GM18499 (cell line): Measurements from ENCODE around the gene GSDME.
"Not testable (repeated sequence)": the region's sequence is repeated elsewhere in the genome, so short reads cannot be mapped to it uniquely, and the experiment has no call there.

Experiments
- ATAC-seq: cut with Tn5 transposase; IDR thresholded peaks from one replicate; pipeline ENCODE4 v1.9.1; 2021; ENCODE audit warnings: moderate number of reproducible peaks; ENCODE audit not compliant: insufficient read depth, unreplicated experiment

GSDME gene

DNA sequence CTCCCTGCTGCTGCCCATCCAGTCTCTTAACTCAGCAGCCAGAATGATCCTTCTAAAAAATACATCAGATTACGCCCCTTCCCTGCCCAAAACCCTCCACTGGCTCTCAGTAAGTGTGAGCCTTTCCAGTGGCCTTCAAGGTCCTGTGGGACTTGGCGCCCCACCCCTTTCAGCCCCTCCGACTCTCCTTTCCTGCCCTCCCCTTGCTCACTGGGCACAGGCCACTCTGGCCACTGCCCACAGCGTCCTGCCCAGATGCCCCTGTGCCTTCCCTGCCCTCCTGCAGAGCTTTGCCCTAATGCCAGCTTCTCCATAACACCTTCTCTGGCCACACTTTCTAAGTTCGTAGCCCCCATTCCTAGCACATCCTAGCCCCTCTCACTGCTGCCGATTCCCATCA lies 13.8 kb downstream of the GSDME start:
- ATAC-seq: no peak

DNA sequence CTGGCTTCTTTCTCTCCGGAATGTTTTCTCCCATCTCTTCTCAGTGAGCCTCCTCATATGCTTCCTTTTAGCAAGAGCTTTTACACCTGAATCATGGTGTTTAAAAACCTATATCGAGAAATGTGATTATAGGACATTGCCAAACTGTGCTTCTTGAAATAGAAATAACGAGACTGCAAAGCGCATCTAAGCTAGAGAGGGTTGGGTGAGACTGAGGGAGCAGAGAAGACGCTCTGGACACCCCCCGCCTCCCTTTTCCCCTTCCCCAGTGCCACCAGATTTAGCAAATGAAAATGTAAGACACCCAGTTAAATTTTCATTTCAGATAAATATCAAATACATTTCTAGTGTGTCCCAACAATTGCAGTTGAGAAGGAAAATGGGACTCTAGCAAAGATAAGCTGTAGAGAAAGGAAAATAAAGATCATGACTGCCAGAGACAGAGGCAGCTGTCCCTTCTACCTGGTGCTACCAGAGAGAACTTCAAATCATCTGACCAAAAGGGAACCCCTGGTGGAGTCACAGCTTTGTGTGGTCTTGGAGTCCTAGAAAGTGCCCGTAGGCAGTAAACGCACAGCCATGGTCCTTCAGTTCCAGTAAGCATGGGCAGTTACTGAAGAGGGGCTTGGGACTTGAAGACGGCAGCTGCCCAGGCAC lies 14.6 kb downstream of the GSDME start:
- no peak for ATAC-seq

DNA sequence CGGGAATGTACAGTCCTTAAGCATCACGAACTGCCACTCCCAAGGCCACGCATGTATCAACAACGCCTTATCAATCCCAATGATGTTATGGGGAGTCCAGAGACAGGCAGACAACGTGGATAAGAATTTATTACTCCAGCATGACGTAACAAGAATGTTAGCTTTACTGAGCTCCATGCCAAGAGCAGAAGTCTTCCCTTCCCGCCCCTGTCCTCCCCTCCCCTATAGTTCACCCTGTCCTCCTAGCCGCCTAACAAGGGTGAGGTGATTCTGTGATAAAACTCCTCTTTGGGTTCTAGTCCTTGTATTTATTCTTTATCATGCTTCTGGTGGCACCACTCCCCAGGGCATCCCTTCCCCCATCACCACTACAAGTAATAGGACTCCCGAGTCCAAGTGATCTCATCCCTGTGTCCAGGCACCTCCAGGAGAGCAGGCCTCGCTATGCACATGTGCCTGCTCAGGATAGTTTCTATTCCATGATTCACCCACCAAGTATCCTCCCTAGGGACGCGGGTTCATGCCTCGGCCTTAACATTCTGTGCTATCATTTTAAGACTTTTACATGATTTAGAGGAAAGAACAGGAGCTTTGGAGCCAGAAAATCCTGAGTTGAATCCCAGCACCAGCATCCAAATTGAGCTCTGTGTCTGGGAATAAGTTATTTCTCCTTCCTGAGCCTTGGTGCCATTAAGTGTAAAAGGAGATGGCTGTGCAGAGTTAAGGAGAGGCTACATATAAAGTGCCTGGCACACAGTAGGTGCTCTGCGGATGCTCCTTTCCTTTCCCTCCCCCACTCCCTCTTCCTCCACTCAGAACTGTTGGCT lies 15.4 kb downstream of the GSDME start:
- no peak for ATAC-seq

DNA sequence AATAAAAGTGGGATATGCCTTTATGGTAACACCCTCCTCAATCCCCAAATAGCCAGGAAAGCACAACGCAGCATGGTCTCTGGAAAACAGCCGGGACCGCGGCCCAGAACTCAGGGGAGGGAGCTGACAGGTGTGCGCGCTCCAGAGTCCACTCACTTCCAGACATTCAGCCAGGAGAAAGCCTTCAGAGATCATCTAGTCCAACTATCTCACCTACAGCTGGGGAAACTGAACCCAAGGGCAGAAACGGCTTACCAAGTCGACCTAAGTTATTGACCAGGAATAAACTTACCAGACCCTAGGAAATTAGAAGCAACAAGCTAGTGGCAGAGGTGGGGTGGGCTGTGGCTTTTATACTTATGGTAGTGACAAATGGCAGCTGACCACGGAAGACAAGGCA lies 16.4 kb downstream of the GSDME start:
- ATAC-seq: no peak

GRCh38 chr7:24739306-24739705 lies 18.0 kb downstream of the GSDME start:
- no peak for ATAC-seq

GRCh38 chr7:24738577-24738976 lies 18.7 kb downstream of the GSDME start:
- no peak for ATAC-seq

GRCh38 chr7:24737281-24737680 lies 20.0 kb downstream of the GSDME start:
- no peak for ATAC-seq

- ATAC-seq: not testable (repeated sequence)
These were observed 21.7 kb downstream of the GSDME start for GRCh38 chr7:24735594-24735993.

GRCh38 chr7:24734306-24734705 lies 23.0 kb downstream of the GSDME start:
- ATAC-seq: no peak

DNA sequence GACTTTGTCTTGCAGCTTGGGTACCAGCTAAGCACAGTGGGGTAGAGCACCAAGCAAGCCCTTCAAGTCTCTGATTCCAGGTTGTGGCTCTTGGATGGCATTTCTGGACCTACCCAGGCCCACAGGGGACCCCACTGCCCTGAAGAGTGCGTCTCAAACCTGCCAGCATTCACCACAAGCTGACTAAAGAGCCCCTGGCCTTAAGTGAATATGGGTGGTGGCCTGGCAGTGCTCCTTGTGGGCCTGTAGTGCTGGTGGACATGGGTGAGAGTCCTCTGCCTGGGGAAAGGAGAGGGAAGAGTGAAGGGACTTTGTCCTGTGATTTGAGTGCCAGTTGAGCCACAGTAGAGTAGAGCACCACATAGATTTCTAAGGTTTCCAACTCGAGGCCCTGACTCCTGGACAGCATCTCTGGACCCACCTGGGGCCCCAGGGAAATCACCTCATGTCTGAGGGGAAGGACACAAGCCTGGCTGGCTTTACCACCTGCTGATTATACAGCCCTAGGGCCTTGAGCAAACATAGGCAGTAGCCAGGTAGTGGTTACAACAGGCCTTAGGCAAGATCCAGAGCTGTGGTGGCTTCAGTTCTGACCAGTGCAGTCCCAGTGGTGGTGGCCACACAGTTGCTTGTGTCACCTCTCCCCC lies 23.7 kb downstream of the GSDME start:
- no peak for ATAC-seq

- peak; percentile 58 for ATAC-seq
These were observed 24.4 kb downstream of the GSDME start for GRCh38 chr7:24732646-24733413.

DNA sequence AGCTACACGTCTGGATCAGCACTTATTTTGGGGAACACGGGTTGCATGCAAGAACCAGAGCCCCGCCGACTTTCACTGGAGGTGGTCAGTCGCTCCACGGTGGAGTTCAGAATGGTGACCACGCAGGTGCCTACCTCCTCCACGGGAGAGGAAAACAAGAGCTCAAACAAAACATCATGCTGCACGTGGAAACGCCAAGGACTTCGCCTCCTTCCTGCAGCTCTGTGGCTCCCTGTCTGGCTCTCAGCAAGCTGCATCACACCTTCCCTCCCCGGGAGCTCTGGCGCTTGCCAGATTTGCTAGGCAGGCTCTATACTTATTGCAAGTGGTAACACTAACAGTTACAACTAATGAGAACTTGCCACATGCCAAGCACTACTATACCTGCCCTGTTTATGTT lies 26.0 kb downstream of the GSDME start:
- ATAC-seq: no peak

- no peak for ATAC-seq
These were observed 27.3 kb downstream of the GSDME start for GRCh38 chr7:24730018-24730369.

DNA sequence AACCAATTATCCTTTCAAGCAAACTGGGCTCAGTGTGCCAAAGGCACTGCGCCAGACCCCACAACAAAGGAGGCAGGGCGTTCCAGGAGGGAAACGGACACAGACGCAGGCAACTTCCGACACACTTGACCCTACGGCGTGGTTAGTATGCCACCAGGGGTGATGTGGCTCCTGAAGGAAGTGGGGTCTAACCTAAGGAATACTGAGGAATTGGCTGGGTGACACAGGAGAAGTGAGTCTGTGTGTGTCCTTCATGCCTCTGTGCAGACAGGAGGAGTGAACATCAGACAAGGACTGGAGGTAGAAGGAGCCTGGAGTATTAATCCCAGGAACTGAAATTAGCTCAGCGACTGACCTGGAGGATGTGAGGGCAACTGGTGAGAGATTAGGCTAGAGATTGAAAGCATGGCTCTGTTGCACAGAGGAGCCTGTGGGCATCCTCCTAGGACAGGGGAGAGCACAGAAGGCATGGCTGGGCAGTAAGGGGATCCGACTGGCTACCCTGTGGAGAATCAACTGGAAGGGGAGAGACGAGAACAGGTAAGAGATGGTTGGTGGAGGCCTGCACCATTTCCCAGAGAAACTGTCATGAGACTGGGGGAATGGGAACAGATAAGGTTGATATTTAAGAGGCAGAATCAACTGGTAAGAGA lies 27.8 kb downstream of the GSDME start:
- ATAC-seq: no peak

DNA sequence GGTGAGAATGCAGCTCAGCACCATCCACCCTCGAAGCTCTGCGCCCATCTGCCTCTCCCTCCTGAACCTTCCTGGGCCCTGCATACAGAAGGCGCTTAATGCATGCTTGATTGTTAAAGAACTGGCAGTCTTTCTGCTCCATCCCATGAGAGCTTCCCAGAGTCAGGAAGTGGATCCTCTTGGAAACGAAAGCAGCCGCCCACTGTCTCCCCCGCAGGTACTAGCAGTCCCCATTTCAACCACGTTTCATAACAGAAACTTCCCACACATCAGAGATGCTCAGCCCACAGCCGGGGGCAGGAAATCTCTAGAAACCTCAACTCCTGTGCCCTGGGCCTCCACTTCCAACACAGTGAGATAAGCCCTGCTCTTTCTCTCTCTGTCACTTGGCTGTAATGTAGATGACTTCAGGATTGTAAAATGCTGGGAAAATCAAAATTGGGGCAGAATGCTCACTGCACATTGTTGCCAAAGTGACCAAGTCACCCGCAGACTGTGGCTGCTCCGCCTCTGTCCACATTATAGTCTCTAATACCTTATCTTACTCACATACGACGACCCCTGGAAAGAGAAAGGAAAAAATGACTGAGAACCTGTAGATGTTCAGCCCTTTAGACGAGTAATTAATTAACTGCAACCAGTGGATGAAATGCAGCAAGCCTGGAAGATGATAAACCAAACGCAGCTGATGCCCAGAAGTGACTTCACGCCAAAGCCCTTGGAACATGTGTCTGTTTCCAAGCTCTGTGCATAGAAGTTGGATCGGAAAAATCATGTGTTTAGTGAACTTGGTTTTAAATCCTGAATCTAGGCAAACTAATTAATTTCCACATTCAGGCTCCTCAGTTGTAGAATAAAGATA lies 28.5 kb downstream of the GSDME start:
- no peak for ATAC-seq

DNA sequence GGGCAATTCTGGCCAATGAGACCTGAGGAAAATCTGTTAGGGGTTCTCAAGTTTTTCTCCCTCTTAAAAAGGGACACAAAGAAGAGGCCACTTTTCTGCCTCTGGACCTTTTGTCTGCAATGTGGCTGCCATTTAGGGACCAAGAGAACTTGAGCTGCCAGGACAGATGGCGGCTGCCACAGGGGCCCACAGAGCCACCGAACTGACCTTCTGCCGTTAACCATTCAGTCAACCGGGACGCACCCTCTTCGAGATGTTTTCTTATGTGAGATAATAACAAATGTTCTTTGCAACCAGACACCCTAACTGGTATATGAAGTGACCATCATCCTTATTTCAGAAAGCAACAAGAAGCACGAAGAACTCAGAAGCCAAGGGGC lies 29.2 kb downstream of the GSDME start:
- ATAC-seq: no peak

GRCh38 chr7:24727154-24728120 lies 29.8 kb downstream of the GSDME start:
- ATAC-seq: peak; percentile 62

GRCh38 chr7:24725554-24726241 lies 31.6 kb downstream of the GSDME start:
- no peak for ATAC-seq
